GM18909 (cell line): ENCODE measurements around the gene GOLGA6A.
"Not testable (repeated sequence)": the region's sequence is repeated elsewhere in the genome, so short reads cannot be mapped to it uniquely, and the experiment has no call there.

ENCODE experiments used
- ATAC-seq: cut with Tn5 transposase; IDR thresholded peaks from one replicate; pipeline ENCODE4 v1.9.1; 2021; ENCODE audit warnings: mild to moderate bottlenecking; ENCODE audit not compliant: unreplicated experiment, poor library complexity

The GOLGA6A gene

DNA sequence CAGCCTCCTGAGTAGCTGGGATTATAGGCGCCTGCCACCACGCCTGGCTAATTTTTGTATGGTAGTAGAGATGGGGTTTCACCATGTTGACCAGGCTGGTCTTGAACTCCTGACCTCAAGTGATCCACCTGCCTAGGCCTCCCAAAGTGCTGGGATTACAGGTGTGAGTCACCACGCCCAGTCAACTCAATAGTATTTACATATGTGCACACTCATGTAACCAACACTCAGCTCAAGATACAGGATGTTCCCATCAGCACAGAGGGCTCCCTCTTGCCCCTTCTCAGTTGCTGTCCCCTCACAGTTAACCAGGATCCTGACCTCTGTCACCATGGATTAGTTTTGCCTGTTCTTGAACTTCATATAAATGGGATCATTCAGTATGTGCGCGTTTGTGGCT, 26.0 kb downstream of the GOLGA6A start:
- not testable (repeated sequence) for ATAC-seq

DNA sequence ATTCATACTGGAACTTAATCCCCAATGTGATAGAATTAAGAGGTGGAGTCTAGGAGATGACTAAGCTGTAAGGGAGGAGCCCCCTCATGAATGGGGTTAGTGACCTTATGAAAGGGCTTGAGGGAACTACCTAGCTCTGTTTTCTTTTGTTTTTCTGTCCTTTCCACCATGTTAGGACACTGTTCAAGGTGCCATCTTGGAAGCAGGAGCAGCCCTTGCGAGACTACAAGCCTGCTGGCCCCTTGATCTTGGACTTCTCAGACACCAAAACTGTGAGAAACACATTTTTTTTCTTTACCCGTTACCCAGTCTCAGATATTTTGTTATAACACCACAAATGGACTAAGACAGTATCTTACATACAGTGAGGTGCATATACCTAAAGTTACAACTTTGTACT, 26.5 kb downstream of the GOLGA6A start:
- ATAC-seq: no peak

DNA sequence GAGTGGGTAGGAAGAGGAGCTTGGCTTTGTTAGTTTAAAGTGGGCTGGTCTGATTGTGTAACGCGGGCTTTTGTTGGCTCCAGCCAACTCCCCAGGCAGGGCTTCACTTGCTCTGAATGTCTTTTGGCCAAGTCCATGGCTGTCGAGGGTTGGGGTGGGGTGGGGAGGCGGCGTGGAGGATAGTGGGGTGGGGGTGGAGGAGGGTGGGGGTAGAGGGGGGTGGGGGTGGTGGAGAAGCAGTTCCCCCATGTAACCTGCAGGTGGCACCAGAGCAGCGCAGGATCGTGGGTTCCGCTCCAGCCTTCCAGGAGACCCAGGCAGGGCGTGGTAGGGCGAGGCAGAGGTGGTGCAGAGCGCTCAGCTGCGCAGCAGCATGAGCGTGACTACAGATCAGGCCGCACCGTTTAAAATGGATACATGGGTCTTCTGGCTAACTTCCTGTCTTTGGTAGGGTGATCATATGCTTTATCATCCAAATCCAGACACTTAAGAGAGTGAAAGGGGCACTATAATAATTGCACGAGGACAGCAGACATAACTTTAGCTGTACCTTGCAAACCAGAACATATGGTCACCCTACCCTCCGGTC, 28.3 kb downstream of the GOLGA6A start:
- ATAC-seq: no peak

- no peak for ATAC-seq
These were observed 28.8 kb downstream of the GOLGA6A start for GRCh38 chr15:74053517-74053916.

GRCh38 chr15:74052271-74053260, 29.8 kb downstream of the GOLGA6A start:
- ATAC-seq: not testable (repeated sequence)

DNA sequence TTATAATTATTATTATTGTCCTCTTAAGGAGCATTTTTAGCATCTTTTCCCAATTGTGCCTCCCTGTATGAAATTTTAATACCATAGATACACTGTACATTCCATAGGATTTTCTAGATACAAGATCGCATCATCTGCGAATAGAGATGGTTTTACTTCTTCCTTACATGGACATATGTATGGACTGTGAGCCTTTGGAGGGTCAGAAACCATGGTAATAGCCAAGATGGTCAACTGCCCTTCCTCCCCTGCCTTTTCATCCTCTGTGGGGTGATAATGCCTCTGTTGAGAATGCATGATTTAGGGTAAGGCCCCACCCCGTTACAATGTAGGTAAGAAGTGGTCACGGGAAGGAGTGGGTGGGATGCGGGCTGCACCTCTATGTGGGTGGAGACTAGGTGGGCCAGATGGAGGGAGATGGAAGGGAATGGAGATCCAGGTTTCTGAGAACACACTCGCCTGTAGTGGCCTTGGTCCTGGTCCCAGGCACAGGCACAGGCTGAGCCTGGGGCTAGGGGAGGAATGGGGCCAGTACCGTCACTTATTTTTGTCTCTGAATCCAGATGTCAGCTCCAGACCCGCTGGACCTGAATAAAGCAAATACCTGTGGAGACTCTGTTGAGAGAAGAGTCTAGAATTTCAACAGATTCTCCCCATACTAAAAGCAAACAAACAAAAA, 31.7 kb downstream of the GOLGA6A start:
- ATAC-seq: no peak

GRCh38 chr15:74050127-74050526, 32.2 kb downstream of the GOLGA6A start:
- no peak for ATAC-seq

DNA sequence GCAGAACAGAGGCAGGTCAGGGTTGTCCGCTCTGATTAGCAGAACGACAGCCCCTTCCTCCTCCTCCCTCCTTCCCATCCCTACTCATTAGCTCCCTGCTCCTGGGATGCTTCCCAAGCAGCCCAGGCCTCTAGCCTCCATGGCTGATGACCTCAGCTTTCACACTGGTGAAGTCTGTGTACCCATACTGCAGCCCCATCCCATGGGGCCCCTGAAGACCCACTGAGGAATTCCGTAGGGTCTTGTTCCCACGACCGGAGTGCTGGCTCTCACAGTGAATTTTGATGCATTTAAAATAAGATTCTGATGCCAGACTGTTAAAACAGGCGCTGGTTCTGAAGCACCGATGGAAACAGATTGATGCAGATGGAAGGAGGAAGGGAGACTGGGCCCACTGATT, 36.1 kb downstream of the GOLGA6A start:
- no peak for ATAC-seq

DNA sequence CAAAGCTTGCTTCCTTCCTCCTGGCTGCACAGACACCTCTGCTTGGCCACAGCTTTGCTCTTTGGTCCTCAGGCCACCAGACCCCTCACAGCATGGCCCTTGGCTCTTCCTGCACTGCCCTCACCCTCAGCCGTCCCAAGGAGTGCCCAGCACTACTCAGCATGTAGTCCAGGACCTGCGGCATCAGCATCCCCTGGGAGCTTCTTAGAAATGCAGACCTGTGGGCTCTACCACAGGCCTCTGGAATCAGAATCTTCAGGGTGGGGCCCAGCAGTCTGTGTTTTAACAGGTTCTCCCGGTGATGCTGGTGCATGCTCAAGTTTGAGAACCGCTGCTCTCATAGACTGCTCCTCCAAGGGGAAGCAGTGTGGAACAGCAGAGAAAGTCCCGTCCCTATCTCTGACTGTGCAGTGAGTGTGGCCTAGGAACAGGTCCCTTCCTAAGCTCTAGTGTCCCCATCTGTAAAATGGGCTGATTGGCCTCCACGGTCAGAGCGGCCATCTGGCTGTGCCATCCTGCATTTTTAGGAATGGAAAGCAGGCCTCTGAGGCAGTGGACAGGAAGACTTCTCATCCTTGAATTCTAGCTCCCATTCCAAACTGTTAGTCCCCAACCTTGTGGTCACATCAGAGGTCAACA, 36.6 kb downstream of the GOLGA6A start:
- no peak for ATAC-seq

DNA sequence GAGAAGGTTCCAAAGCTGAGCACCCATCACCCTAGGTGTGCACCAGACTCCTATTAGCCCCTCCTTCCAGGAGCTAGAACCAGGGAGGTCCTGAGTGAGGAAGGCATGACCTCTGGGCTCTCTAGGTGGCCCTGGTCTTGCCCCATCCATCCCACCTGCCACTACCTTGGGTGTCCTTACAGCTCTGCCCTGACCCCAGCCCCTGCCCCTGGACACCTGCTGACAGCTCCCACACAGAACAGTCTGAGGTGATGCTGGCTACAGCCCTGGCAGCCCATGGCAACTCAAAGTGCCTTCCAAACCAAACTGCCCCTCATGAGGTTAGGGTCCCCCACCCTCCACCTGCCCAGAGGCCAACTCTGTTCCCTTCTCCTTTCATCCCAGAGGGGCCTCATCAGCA, 37.2 kb downstream of the GOLGA6A start:
- no peak for ATAC-seq

DNA sequence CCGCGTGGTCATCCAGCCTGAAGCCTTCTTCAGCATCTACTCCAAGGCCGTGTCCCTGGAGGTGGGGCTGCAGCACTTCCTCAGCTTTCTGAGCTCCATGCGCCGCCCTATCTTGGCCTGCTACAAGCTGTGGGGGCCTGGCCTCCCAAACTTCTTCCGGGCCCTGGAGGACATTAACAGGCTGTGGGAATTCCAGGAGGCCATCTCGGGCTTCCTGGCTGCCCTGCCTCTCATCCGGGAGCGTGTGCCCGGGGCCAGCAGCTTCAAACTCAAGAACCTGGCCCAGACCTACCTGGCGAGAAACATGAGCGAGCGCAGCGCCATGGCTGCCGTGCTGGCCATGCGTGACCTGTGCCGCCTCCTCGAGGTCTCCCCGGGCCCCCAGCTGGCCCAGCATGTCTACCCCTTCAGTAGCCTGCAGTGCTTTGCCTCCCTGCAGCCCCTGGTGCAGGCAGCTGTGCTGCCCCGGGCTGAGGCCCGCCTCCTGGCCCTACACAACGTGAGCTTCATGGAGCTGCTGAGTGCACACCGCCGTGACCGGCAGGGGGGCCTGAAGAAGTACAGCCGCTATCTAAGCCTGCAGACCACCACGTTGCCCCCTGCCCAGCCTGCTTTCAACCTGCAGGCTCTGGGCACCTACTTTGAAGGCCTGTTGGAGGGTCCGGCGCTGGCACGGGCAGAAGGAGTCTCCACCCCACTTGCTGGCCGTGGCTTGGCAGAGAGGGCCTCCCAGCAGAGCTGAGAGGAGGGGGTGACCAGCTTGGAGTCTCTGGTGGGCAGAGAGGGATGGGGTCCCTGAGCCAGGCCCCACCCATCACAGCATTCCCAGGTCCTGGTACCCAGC, 37.9 kb downstream of the GOLGA6A start:
- no peak for ATAC-seq

DNA sequence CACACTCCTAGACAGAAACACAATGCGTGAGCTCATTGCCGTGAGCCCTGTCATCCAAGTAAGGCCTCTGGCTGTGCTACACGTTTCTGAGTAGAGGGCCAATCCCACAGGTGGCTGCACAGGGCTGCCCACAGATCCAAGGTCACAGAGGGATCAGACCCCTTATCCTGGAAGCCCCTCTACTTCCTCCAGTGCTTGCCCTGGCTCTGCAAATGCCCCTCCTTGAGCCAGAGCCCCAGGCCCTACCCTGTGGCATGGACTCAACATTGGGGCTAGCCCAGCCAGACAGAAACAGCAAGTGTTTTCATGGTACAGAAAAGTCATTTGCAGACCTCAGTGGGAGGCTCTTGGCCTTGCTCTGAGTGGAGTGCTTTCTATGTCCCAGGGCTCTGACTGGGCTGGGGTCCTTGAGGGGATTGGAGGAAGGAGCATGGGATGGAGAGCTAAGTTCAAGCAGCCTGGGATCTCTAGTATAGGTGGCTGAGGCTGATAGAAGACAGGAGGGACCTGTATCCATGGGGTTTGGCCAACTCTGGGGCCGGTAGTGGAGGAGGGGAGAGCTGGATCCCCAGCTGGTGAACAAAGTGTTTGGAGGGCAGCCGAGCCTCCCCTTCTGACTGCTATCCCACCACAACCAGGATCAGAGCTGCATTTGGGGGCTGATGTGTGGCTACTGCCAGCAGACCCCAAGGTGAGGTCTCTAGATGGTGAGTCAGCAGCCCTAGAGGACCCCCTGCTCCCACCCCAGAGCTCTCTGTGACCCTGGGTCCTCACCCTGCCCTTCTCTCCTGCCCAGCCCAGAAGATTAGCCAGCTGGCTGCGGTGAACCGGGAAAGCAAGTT, 38.7 kb downstream of the GOLGA6A start:
- no peak for ATAC-seq

GRCh38 chr15:74042603-74043424, 39.5 kb downstream of the GOLGA6A start:
- no peak for ATAC-seq

- no peak for ATAC-seq
These were observed 40.4 kb downstream of the GOLGA6A start for GRCh38 chr15:74041777-74042435.

GRCh38 chr15:74041311-74041756, 41.0 kb downstream of the GOLGA6A start:
- ATAC-seq: no peak

GRCh38 chr15:74040109-74040850, 42.1 kb downstream of the GOLGA6A start:
- ATAC-seq: no peak

- ATAC-seq: no peak
These were observed 42.7 kb downstream of the GOLGA6A start for GRCh38 chr15:74039656-74040010.
